Endothelial cell of umbilical vein (primary cell): Measurements from ENCODE around the gene NR5A2. TPM values are rescaled to one million over a fixed set of nuclear protein-coding genes. Genes with fewer than 3 reads are reported as not detected.

Source experiments
- BruUV-seq: library from RNA; stranded (reverse); fragments of 400-500 nt; replicated peaks from 2 replicates; lab custom pipeline; 2021; lab: Mats Ljungman, UMichigan
- CTCF ChIA-PET: fragments of 300-600, 350-600 bp; sonication (Branson Sonifier 250); formaldehyde crosslinking; loops from one replicate; lab custom pipeline; 2021; ENCODE audit warnings: antibody characterized with exemption, inconsistent platforms; lab: Charles Lee
- POLR2A ChIA-PET: fragments of 300-600, 350-600 bp; sonication (Branson Sonifier 250); formaldehyde crosslinking; loops from one replicate; lab custom pipeline; 2021; ENCODE audit warnings: antibody characterized with exemption, inconsistent platforms; lab: Charles Lee
- DNase-seq: peaks from one replicate; pipeline ENCODE4 v3.0.0-alpha.2; 2011; ENCODE audit warnings: low read depth, low spot score
- FAIRE-seq: peaks from 2 replicates; lab custom pipeline; 2011; peaks lifted over from hg19 to GRCh38; lab: Jason Lieb, UNC
- H2AFZ ChIP-seq: 2 replicates; pipeline ENCODE4 v1.6.0; 2012; ENCODE audit warnings: low read depth, low read length, control low read depth, inconsistent platforms
- H3K27ac ChIP-seq: 2 replicates; pipeline ENCODE4 v1.5.1; 2011; ENCODE audit warnings: low read depth, mild to moderate bottlenecking, control low read depth, low read length, moderate library complexity; ENCODE audit not compliant: insufficient read depth
- H3K27me3 ChIP-seq, 2 experiments: 2 replicates each; pipeline versions ENCODE4 v1.6.0 to v1.6.1; 2011; ENCODE audit warnings: low read length in 2 of 2, mixed read lengths in 1 of 2; ENCODE audit not compliant: control insufficient read depth in 2 of 2, insufficient read depth in 2 of 2
- H3K36me3 ChIP-seq, 2 experiments: 2 replicates in 1 of 2; 3 replicates in 1 of 2; pipeline ENCODE4 v1.5.1; 2011; ENCODE audit warnings: low read length in 2 of 2, mild to moderate bottlenecking in 1 of 2, moderate library complexity in 1 of 2; ENCODE audit not compliant: control insufficient read depth in 2 of 2, insufficient read depth in 2 of 2; ENCODE audit errors: extremely low read depth in 1 of 2
- H3K4me1 ChIP-seq: 3 replicates; pipeline ENCODE4 v1.5.1; 2011; ENCODE audit warnings: mild to moderate bottlenecking, low read length; ENCODE audit not compliant: control insufficient read depth, insufficient read depth; ENCODE audit errors: extremely low read depth
- H3K4me2 ChIP-seq: 2 replicates; pipeline ENCODE4 v1.6.1; 2011; ENCODE audit warnings: low read length, control low read depth, mixed read lengths; ENCODE audit not compliant: insufficient read depth
- H3K4me3 ChIP-seq, 3 experiments: fragments of 200-600 bp in 1 of 3; sonication (generic), shearing (Covaris generic) in 1 of 3; replicated peaks in 1 of 3; 2 replicates each; pipeline ENCODE4 v1.5.1; 2011 to 2016; ENCODE audit warnings: control low read depth in 3 of 3, low read length in 3 of 3, mild to moderate bottlenecking in 2 of 3, inconsistent platforms in 1 of 3, low read depth in 1 of 3, moderate library complexity in 1 of 3; ENCODE audit not compliant: insufficient read depth in 1 of 3
- H3K79me2 ChIP-seq: 2 replicates; pipeline ENCODE4 v1.6.0; 2012; ENCODE audit warnings: low read length, inconsistent platforms; ENCODE audit not compliant: control insufficient read depth, insufficient read depth
- H3K9ac ChIP-seq: replicated peaks from 2 replicates; pipeline ENCODE3; 2011; ENCODE audit warnings: low read length, control low read depth; ENCODE audit not compliant: insufficient read depth; ENCODE audit errors: extremely low read depth
- H3K9me1 ChIP-seq: replicated peaks from 3 replicates; pipeline ENCODE4 v1.6.0; 2011; ENCODE audit warnings: mild to moderate bottlenecking, low read length; ENCODE audit not compliant: control insufficient read depth, insufficient read depth; ENCODE audit errors: extremely low read depth
- H3K9me3 ChIP-seq: replicated peaks from 2 replicates; pipeline ENCODE4 v1.5.1; 2012; ENCODE audit warnings: low read length, inconsistent platforms; ENCODE audit not compliant: control insufficient read depth, insufficient read depth
- H4K20me1 ChIP-seq: replicated peaks from 2 replicates; pipeline ENCODE3; 2011; ENCODE audit warnings: mild to moderate bottlenecking, low read length; ENCODE audit not compliant: control insufficient read depth, insufficient read depth; ENCODE audit errors: extremely low read depth
- CTCF ChIP-seq, 2 donors: IDR thresholded peaks; 1 replicate in 1 of 2; 2 replicates in 1 of 2; pipeline ENCODE4 v1.5.1; 2011; ENCODE audit warnings: low read length in 2 of 2, mild to moderate bottlenecking in 2 of 2, moderate library complexity in 2 of 2, control low read depth in 1 of 2, inconsistent platforms in 1 of 2, low read depth in 1 of 2; ENCODE audit not compliant: insufficient read depth in 1 of 2; ENCODE audit errors: extremely low read depth in 1 of 2
- EZH2 ChIP-seq: IDR thresholded peaks from 2 replicates; pipeline ENCODE4 v1.6.1; 2012; ENCODE audit warnings: borderline replicate concordance, low read depth, mild to moderate bottlenecking, moderate library complexity, low read length, inconsistent platforms; ENCODE audit not compliant: severe bottlenecking
- FOS ChIP-seq: IDR thresholded peaks from 2 replicates; pipeline ENCODE4 v1.6.1; 2011; ENCODE audit warnings: mild to moderate bottlenecking, low read length, moderate library complexity, borderline replicate concordance; ENCODE audit not compliant: insufficient read depth
- GATA2 ChIP-seq: IDR thresholded peaks from 2 replicates; pipeline ENCODE4 v1.7.0; 2011; ENCODE audit warnings: low read depth, mild to moderate bottlenecking, moderate library complexity, mixed read lengths, low read length; ENCODE audit not compliant: insufficient read length, insufficient read depth
- JUN ChIP-seq: IDR thresholded peaks from 2 replicates; pipeline ENCODE4 v1.6.1; 2011; ENCODE audit warnings: borderline replicate concordance, low read depth; ENCODE audit not compliant: insufficient read length, insufficient read depth
- MAX ChIP-seq: IDR thresholded peaks from 2 replicates; pipeline ENCODE4 v1.6.1; 2011; ENCODE audit not compliant: insufficient read depth, insufficient read length
- MYC ChIP-seq: IDR thresholded peaks from one replicate; pipeline ENCODE4 v1.6.1; 2011; ENCODE audit warnings: mild to moderate bottlenecking, low read depth, low read length
- POLR2A ChIP-seq: IDR thresholded peaks from 2 replicates; pipeline ENCODE4 v1.6.1; 2012; ENCODE audit warnings: low read depth, mild to moderate bottlenecking, control low read depth, low read length
- POLR2AphosphoS5 ChIP-seq: IDR thresholded peaks from 2 replicates; pipeline ENCODE4 v1.6.1; 2012; ENCODE audit warnings: low read depth, mild to moderate bottlenecking, control low read depth, low read length, moderate library complexity; ENCODE audit not compliant: insufficient read depth
- dilution Hi-C: fragments of 300-500 bp; cut with MboI; formaldehyde crosslinking; loops from one replicate; pipeline ENCODE4 v1.15.0; 2019; ENCODE audit warnings: low sequenced_read_pairs; ENCODE audit not compliant: extremely low pct_ligation_motif_present
- intact Hi-C: fragments of 100-400 bp; cut with micrococcal nuclease; formaldehyde crosslinking; loops from one replicate; pipeline ENCODE4 v1.10.0; 2022
- polyA plus RNA-seq, 4 experiments: library from polyadenylated mRNA; depleted of rRNA in 3 of 4; stranded (reverse) in 3 of 4; unstranded in 1 of 4; fragments of >200 nt; gene quantifications; 2 replicates each; pipeline versions ENCODE4 v1.2.1 to v1.2.3, GENCODE V29; 2011 to 2012; ENCODE audit warnings: missing spikeins in 1 of 4
- total RNA-seq: library from RNA; stranded (reverse); gene quantifications from 2 replicates; pipeline ENCODE4 v1.2.3, GENCODE V29; 2021

Gene NR5A2
- total and polyA plus RNA-seq, 2 donors (not counting 3 experiments of a cell fraction or from before 2014, with no cell fraction given): 3.4 to 12.1 TPM

- dilution Hi-C loops (no loop called here), intact Hi-C loops (no loop called here)
- Histone ChIP-seq H3K9ac (no peak overlapping the region), H3K36me3 (no peaks in the 10 kb centered on the region), H3K27ac (no peak overlapping the region), H3K4me1 (no peaks in the 10 kb centered on the region), H3K79me2 (no peaks in the 10 kb centered on the region), H4K20me1 (no peaks in the 10 kb centered on the region), H3K9me3 (no peaks in the 10 kb centered on the region), H3K9me1 (no peaks in the 10 kb centered on the region), H2AFZ (no peak overlapping the region), H3K27me3 (no peaks in the 10 kb centered on the region), H3K4me3 (no peak overlapping the region), H3K4me2 (no peak overlapping the region)
- BruUV-seq: no TSS peak
- TF ChIP-seq FOS (no peak), GATA2 (no peak), POLR2A (no peak), MYC (no peak), EZH2 (no peak), JUN (no peak), MAX (no peak), CTCF (IDR thresholded peaks at IDR 0.05; ENCODE audit: extremely low read depth in 1 of 2, insufficient read depth in 1 of 2, low read depth in 1 of 2, low read length in 2 of 2) (no peak), POLR2AphosphoS5 (no peak)
- ChIA-PET POLR2A (no interaction called here), CTCF (no interaction called here)
- FAIRE-seq (no peak), DNase-seq (no peak)
Measured at GRCh38 chr1:199978408-199978940, 49.0 kb upstream of the NR5A2 start.
